C4-2B (cell line): ENCODE data around the gene HAPLN1.

ENCODE experiments used
- CTCF ChIP-seq: fragments of 450-650 bp; conservative IDR thresholded peaks from 2 replicates; pipeline ENCODE4 v1.5.1; 2017; ENCODE audit warnings: mild to moderate bottlenecking
- ZFX ChIP-seq: fragments of 450-650 bp; IDR thresholded peaks from 2 replicates; pipeline ENCODE4 v1.6.1; 2017

GRCh38 chr5:83720836-83721537 is at the start of gene HAPLN1:
- no peak for TF ChIP-seq CTCF
- TF ChIP-seq ZFX, result no peak
